H1 (cell line): ENCODE measurements around the gene USP30. TPM values are rescaled to one million over a fixed set of nuclear protein-coding genes. Genes with fewer than 3 reads are reported as not detected.

ENCODE experiments used
- CEBPB ChIP-seq: IDR thresholded peaks from 2 replicates; pipeline ENCODE4 v1.6.1; 2012; ENCODE audit warnings: low read depth, low read length
- CHD7 ChIP-seq: fragments of 300-600 bp; sonication (generic); IDR thresholded peaks from 2 replicates; pipeline ENCODE4 v1.7.1; 2012; ENCODE audit warnings: low read length, moderate library complexity, mild to moderate bottlenecking, inconsistent platforms; ENCODE audit not compliant: insufficient replicate concordance
- KDM5A ChIP-seq: fragments of 200-600 bp; IDR thresholded peaks from 2 replicates; pipeline ENCODE4 v1.7.1; 2012; ENCODE audit warnings: mild to moderate bottlenecking, low read length, inconsistent platforms, mixed read lengths
- RFX5 ChIP-seq: IDR thresholded peaks from 2 replicates; pipeline ENCODE4 v1.6.1; 2011; ENCODE audit warnings: low read depth, low read length, improper control_type of control experiment, borderline replicate concordance
- RNF2 ChIP-seq: fragments of 200-900, 300-1000 bp; sonication (generic); IDR thresholded peaks from 2 replicates; pipeline ENCODE4 v1.7.1; 2016; ENCODE audit warnings: borderline replicate concordance, low read depth, mild to moderate bottlenecking, antibody characterized with exemption, low read length; ENCODE audit not compliant: poor library complexity, severe bottlenecking; ENCODE audit errors: missing control alignments
- SUZ12 ChIP-seq: fragments of 200-600 bp; sonication (generic); IDR thresholded peaks from 2 replicates; pipeline ENCODE4 v1.6.1; 2012; ENCODE audit warnings: mild to moderate bottlenecking, inconsistent platforms, low read length, moderate library complexity, mixed read lengths
- TEAD4 ChIP-seq: IDR thresholded peaks from 2 replicates; pipeline ENCODE4 v1.6.1; 2012; ENCODE audit warnings: low read depth, low read length, inconsistent platforms, mixed read lengths
- polyA plus RNA-seq, 7 experiments: library from polyadenylated mRNA; depleted of rRNA in 3 of 7; stranded (reverse) in 5 of 7; unstranded in 2 of 7; fragments of >200 nt in 5 of 7; fragments of 200-250 nt in 2 of 7; gene quantifications; 1 replicate in 5 of 7; 2 replicates in 1 of 7; 4 replicates in 1 of 7; pipeline versions ENCODE4 v1.2.1 to v1.2.3, GENCODE V29; 2011 to 2013; ENCODE audit warnings: missing spikeins in 2 of 7, mixed read lengths in 2 of 7
- total RNA-seq: library from RNA; stranded (reverse); fragmentation: NEBNext Ultra II Directional; extraction: Animal tissue kit (Norgen Biotek cat#: 25700); gene quantifications from 2 replicates; pipeline ENCODE4 v1.2.1, GENCODE V29; 2021

Gene USP30
- total and polyA plus RNA-seq, 2 of the 8 experiments (the other 6 are each of a cell fraction or from before 2014, with no cell fraction given) = 7.0 to 12.2 TPM

GRCh38 chr12:109109746-109110350 lies 57.5 kb downstream of the USP30 start (continued):
- no peak for TF ChIP-seq CHD7
- no peak for TF ChIP-seq CEBPB
- TF ChIP-seq KDM5A = no peak
- no peak for TF ChIP-seq SUZ12
- no peak for TF ChIP-seq RNF2
- no peak for TF ChIP-seq RFX5
- no peak for TF ChIP-seq TEAD4
